Measurements from ENCODE around the gene NAGS.
"Not testable (repeated sequence)": the region's sequence is repeated elsewhere in the genome, so short reads cannot be mapped to it uniquely, and the experiment has no call there.

NAGS gene

DNA sequence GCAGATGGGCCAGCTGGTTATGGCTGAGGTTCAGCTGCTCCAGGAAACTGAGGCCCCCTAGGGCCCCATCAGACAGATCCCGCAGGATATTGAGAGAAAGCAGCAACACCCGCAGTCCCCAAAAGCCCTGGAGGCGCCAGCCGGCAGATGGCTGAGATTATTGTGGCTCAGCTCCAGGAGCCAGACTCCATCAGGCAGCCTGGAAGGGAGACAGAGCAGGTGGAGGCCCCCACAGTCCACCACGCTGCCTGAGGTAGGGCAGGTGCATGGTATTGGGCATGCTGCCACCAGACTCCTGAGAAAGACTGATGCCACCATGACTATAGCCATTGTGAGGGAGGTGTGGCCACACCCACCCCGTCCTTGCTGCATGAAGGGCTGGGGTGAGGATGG is 19.8 kb downstream of the NAGS start:
- H3K27me3 ChIP-seq (replicated peaks in 2 of 5; ENCODE audit: control insufficient read depth in 4 of 5, insufficient read depth in 5 of 5, low read length in 4 of 5): no peaks in the 10 kb centered on the region
- CTCF ChIA-PET: no interaction called here
- no peak overlapping the region for H3K4me3 ChIP-seq (ENCODE audit: control insufficient read depth in 1 of 7, extremely low read depth in 1 of 7, insufficient read depth in 4 of 7, low read depth in 2 of 7, low read length in 6 of 7)
- 98% methylated on average over 4 of the region's 6 CpGs for WGBS (ENCODE audit: insufficient coverage)
- no peak overlapping the region for H3K27ac ChIP-seq (ENCODE audit: insufficient read depth in 1 of 2, low read depth in 1 of 2, low read length in 2 of 2, poor library complexity in 1 of 2, severe bottlenecking in 2 of 2)
- peaks cover 0 to 21% (median 13%) of the 10 kb centered on the region in 4 experiments for H3K36me3 ChIP-seq (ENCODE audit: control insufficient read depth in 4 of 4, insufficient read depth in 4 of 4, low read length in 3 of 4)
- H3K4me1 ChIP-seq (ENCODE audit: control extremely low read depth in 1 of 4, control insufficient read depth in 4 of 4, insufficient read depth in 4 of 4, low read length in 3 of 4): no peaks in the 10 kb centered on the region
- POLR2A ChIA-PET: no interaction called here
- DNase-seq: no peak
- H3K9me3 ChIP-seq (ENCODE audit: control extremely low read depth in 1 of 5, control insufficient read depth in 4 of 5, insufficient read depth in 2 of 5, low read depth in 1 of 5, low read length in 4 of 5): no peaks in the 10 kb centered on the region

DNA sequence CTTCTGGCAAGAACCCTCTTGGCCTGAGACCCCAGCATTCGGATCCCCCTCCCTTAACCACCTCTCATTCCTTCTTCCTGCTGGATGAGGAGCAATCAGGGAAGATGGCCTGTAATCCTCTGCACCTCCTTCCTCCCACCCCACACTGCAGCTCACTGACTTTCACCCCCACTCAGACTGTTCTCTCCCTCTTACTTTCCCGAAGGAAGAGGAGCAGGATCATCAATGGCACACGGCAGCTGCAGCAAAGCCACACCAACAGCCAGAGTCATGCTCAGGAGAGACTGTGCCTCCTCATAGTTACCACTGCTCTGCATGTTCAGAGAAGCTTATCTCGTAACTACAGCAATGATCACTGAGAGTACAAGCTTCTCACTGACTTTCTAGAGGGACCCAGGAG is 20.4 kb downstream of the NAGS start:
- ChIA-PET POLR2A (no interaction called here), CTCF (interaction anchor here (0.9 to 1.3 kb wide), 2 partner anchors 16 to 81 kb away, joined by 3 to 4 read pairs; no protein-coding TSS in a partner anchor)
- no peak for DNase-seq
- Histone ChIP-seq H3K27me3 (replicated peaks in 2 of 5; ENCODE audit: control insufficient read depth in 4 of 5, insufficient read depth in 5 of 5, low read length in 4 of 5) (no peaks in the 10 kb centered on the region), H3K27ac (ENCODE audit: insufficient read depth in 1 of 2, low read depth in 1 of 2, low read length in 2 of 2, poor library complexity in 1 of 2, severe bottlenecking in 2 of 2) (no peak overlapping the region), H3K9me3 (ENCODE audit: control extremely low read depth in 1 of 5, control insufficient read depth in 4 of 5, insufficient read depth in 2 of 5, low read depth in 1 of 5, low read length in 4 of 5) (no peaks in the 10 kb centered on the region), H3K4me3 (ENCODE audit: control insufficient read depth in 1 of 7, extremely low read depth in 1 of 7, insufficient read depth in 4 of 7, low read depth in 2 of 7, low read length in 6 of 7) (no peak overlapping the region), H3K4me1 (ENCODE audit: control extremely low read depth in 1 of 4, control insufficient read depth in 4 of 4, insufficient read depth in 4 of 4, low read length in 3 of 4) (no peaks in the 10 kb centered on the region), H3K36me3 (ENCODE audit: control insufficient read depth in 4 of 4, insufficient read depth in 4 of 4, low read length in 3 of 4) (peaks cover 0 to 27% (median 16%) of the 10 kb centered on the region in 4 experiments)
- 98% methylated on average over 4 of the region's 4 CpGs for WGBS (ENCODE audit: insufficient coverage)

GRCh38 chr17:44029736-44030135 is 25.3 kb downstream of the NAGS start:
- Histone ChIP-seq H3K4me1 (ENCODE audit: control extremely low read depth in 1 of 4, control insufficient read depth in 4 of 4, insufficient read depth in 4 of 4, low read length in 3 of 4) (peaks cover 0 to 7% (median 0%) of the 10 kb centered on the region in 4 experiments), H3K4me3 (ENCODE audit: control insufficient read depth in 1 of 7, extremely low read depth in 1 of 7, insufficient read depth in 4 of 7, low read depth in 2 of 7, low read length in 6 of 7) (no peak overlapping the region), H3K36me3 (ENCODE audit: control insufficient read depth in 4 of 4, insufficient read depth in 4 of 4, low read length in 3 of 4) (peaks cover 6 to 56% (median 26%) of the 10 kb centered on the region in 4 experiments), H3K27ac (ENCODE audit: insufficient read depth in 1 of 2, low read depth in 1 of 2, low read length in 2 of 2, poor library complexity in 1 of 2, severe bottlenecking in 2 of 2) (no peak overlapping the region), H3K27me3 (replicated peaks in 2 of 5; ENCODE audit: control insufficient read depth in 4 of 5, insufficient read depth in 5 of 5, low read length in 4 of 5) (no peaks in the 10 kb centered on the region), H3K9me3 (ENCODE audit: control extremely low read depth in 1 of 5, control insufficient read depth in 4 of 5, insufficient read depth in 2 of 5, low read depth in 1 of 5, low read length in 4 of 5) (no peaks in the 10 kb centered on the region)
- ChIA-PET POLR2A (interaction anchor here (0.6 kb wide), 1 partner anchor 12 kb away, joined by 3 read pairs; no protein-coding TSS in a partner anchor), CTCF (interaction anchor here (1.0 to 1.3 kb wide), 2 partner anchors 26 to 139 kb away, joined by 3 read pairs; no protein-coding TSS in a partner anchor)
- 100% methylated on average over 4 of the region's 5 CpGs for WGBS (ENCODE audit: insufficient coverage)
- DNase-seq: no peak

- H3K4me3 ChIP-seq (ENCODE audit: control insufficient read depth in 1 of 7, extremely low read depth in 1 of 7, insufficient read depth in 4 of 7, low read depth in 2 of 7, low read length in 6 of 7): no peak overlapping the region
- no peaks in the 10 kb centered on the region for H3K27me3 ChIP-seq (replicated peaks in 2 of 5; ENCODE audit: control insufficient read depth in 4 of 5, insufficient read depth in 5 of 5, low read length in 4 of 5)
- H3K27ac ChIP-seq (ENCODE audit: insufficient read depth in 1 of 2, low read depth in 1 of 2, low read length in 2 of 2, poor library complexity in 1 of 2, severe bottlenecking in 2 of 2): no peak overlapping the region
- peaks cover 6 to 50% (median 26%) of the 10 kb centered on the region in 4 experiments for H3K36me3 ChIP-seq (ENCODE audit: control insufficient read depth in 4 of 4, insufficient read depth in 4 of 4, low read length in 3 of 4)
- CTCF ChIA-PET: interaction anchor here (1.3 kb wide), 1 partner anchor 25 kb away, joined by 3 read pairs; no protein-coding TSS in a partner anchor
- POLR2A ChIA-PET: interaction anchor here (0.6 kb wide), 1 partner anchor 77 kb away, joined by 9 read pairs; no protein-coding TSS in a partner anchor
- no peak for DNase-seq
- 100% methylated on average over 1 of the region's 3 CpGs for WGBS (ENCODE audit: insufficient coverage)
- no peaks in the 10 kb centered on the region for H3K9me3 ChIP-seq (ENCODE audit: control extremely low read depth in 1 of 5, control insufficient read depth in 4 of 5, insufficient read depth in 2 of 5, low read depth in 1 of 5, low read length in 4 of 5)
- H3K4me1 ChIP-seq (ENCODE audit: control extremely low read depth in 1 of 4, control insufficient read depth in 4 of 4, insufficient read depth in 4 of 4, low read length in 3 of 4): peaks cover 0 to 7% (median 0%) of the 10 kb centered on the region in 4 experiments
Observed at GRCh38 chr17:44030482-44030881, 26.1 kb downstream of the NAGS start.

DNA sequence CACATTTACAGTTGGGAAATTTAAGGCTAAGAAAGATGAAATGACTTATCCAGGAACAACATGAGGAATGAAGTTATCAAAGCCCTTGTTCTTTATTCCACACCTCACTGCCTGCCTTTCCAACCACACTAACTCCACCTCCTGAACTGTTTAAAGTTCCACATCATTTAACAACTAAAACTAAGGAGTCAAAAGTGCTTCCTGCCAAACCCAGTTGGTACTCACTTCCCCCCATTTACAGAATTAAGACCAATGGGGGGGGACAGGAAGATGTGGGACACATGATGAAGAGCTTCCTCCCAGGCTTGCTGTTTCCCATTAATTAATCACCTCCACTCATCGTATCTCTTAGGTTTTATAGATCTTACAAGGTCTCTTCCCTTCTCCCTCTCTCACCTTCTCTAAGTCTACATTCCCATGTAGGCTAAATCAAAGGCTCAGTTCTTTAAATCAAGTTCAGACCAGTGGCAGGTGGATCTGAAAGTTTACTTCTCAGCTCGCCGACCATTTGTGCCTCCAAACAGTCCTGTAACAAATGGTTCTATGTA is 29.5 kb downstream of the NAGS start:
- H3K9me3 ChIP-seq (ENCODE audit: control extremely low read depth in 1 of 5, control insufficient read depth in 4 of 5, insufficient read depth in 2 of 5, low read depth in 1 of 5, low read length in 4 of 5): no peaks in the 10 kb centered on the region
- 0% methylated on average over 1 of the region's 3 CpGs for WGBS (ENCODE audit: insufficient coverage)
- no peak overlapping the region for H3K4me3 ChIP-seq (ENCODE audit: control insufficient read depth in 1 of 7, extremely low read depth in 1 of 7, insufficient read depth in 4 of 7, low read depth in 2 of 7, low read length in 6 of 7)
- ChIA-PET CTCF (interaction anchor here (0.6 to 3.0 kb wide), 2 partner anchors 9 to 31 kb away, joined by 3 to 15 read pairs; no protein-coding TSS in a partner anchor), POLR2A (no interaction called here)
- H3K4me1 ChIP-seq (ENCODE audit: control extremely low read depth in 1 of 4, control insufficient read depth in 4 of 4, insufficient read depth in 4 of 4, low read length in 3 of 4): peaks cover 0 to 7% (median 0%) of the 10 kb centered on the region in 4 experiments
- H3K36me3 ChIP-seq (ENCODE audit: control insufficient read depth in 4 of 4, insufficient read depth in 4 of 4, low read length in 3 of 4): peaks cover 14 to 70% (median 41%) of the 10 kb centered on the region in 4 experiments
- no peaks in the 10 kb centered on the region for H3K27me3 ChIP-seq (replicated peaks in 2 of 5; ENCODE audit: control insufficient read depth in 4 of 5, insufficient read depth in 5 of 5, low read length in 4 of 5)
- H3K27ac ChIP-seq (ENCODE audit: insufficient read depth in 1 of 2, low read depth in 1 of 2, low read length in 2 of 2, poor library complexity in 1 of 2, severe bottlenecking in 2 of 2): no peak overlapping the region
- DNase-seq: no peak

- DNase-seq; H3K27me3 ChIP-seq (replicated peaks in 2 of 5; ENCODE audit: control insufficient read depth in 4 of 5, insufficient read depth in 5 of 5, low read length in 4 of 5); H3K9me3 ChIP-seq (ENCODE audit: control extremely low read depth in 1 of 5, control insufficient read depth in 4 of 5, insufficient read depth in 2 of 5, low read depth in 1 of 5, low read length in 4 of 5); H3K4me1 ChIP-seq (ENCODE audit: control extremely low read depth in 1 of 4, control insufficient read depth in 4 of 4, insufficient read depth in 4 of 4, low read length in 3 of 4); H3K4me3 ChIP-seq (ENCODE audit: control insufficient read depth in 1 of 7, extremely low read depth in 1 of 7, insufficient read depth in 4 of 7, low read depth in 2 of 7, low read length in 6 of 7); CTCF ChIA-PET; POLR2A ChIA-PET; H3K27ac ChIP-seq (ENCODE audit: insufficient read depth in 1 of 2, low read depth in 1 of 2, low read length in 2 of 2, poor library complexity in 1 of 2, severe bottlenecking in 2 of 2): not testable (repeated sequence)
- whole genome bisulfite sequencing (ENCODE audit: insufficient coverage): no CpG with 5 or more reads among the region's 3 CpGs
- peaks cover 14 to 65% (median 38%) of the 10 kb centered on the region in 4 experiments for H3K36me3 ChIP-seq (ENCODE audit: control insufficient read depth in 4 of 4, insufficient read depth in 4 of 4, low read length in 3 of 4)
Observed at GRCh38 chr17:44034688-44035087, 30.3 kb downstream of the NAGS start.

- POLR2A ChIA-PET: no interaction called here
- H3K4me1 ChIP-seq (ENCODE audit: control extremely low read depth in 1 of 4, control insufficient read depth in 4 of 4, insufficient read depth in 4 of 4, low read length in 3 of 4): peaks cover 0 to 9% (median 0%) of the 10 kb centered on the region in 4 experiments
- WGBS (ENCODE audit: insufficient coverage): 100% methylated on average over 1 of the region's 2 CpGs
- H3K27ac ChIP-seq (ENCODE audit: insufficient read depth in 1 of 2, low read depth in 1 of 2, low read length in 2 of 2, poor library complexity in 1 of 2, severe bottlenecking in 2 of 2): no peak overlapping the region
- CTCF ChIA-PET: no interaction called here
- peaks cover 12 to 55% (median 31%) of the 10 kb centered on the region in 4 experiments for H3K36me3 ChIP-seq (ENCODE audit: control insufficient read depth in 4 of 4, insufficient read depth in 4 of 4, low read length in 3 of 4)
- no peaks in the 10 kb centered on the region for H3K9me3 ChIP-seq (ENCODE audit: control extremely low read depth in 1 of 5, control insufficient read depth in 4 of 5, insufficient read depth in 2 of 5, low read depth in 1 of 5, low read length in 4 of 5)
- DNase-seq: no peak
- no peak overlapping the region for H3K4me3 ChIP-seq (ENCODE audit: control insufficient read depth in 1 of 7, extremely low read depth in 1 of 7, insufficient read depth in 4 of 7, low read depth in 2 of 7, low read length in 6 of 7)
- no peaks in the 10 kb centered on the region for H3K27me3 ChIP-seq (replicated peaks in 2 of 5; ENCODE audit: control insufficient read depth in 4 of 5, insufficient read depth in 5 of 5, low read length in 4 of 5)
Observed at GRCh38 chr17:44037471-44037870, 33.0 kb downstream of the NAGS start.
